ENCODE data around the gene EFHC2. TPM values are rescaled to one million over a fixed set of nuclear protein-coding genes. Genes with fewer than 3 reads are reported as not detected.

EFHC2 gene
- total and polyA plus RNA-seq, 4 donors: 0.08 to 0.56 TPM; not detected in 2

GRCh38 chrX:44216171-44216570, 127.3 kb downstream of the EFHC2 start:
- no peak overlapping the region for H3K4me3 ChIP-seq (ENCODE audit: low read depth in 1 of 3, low read length in 3 of 3)
- H3K4me1 ChIP-seq (ENCODE audit: control insufficient read depth in 4 of 4, insufficient read depth in 4 of 4, low read length in 3 of 4): no peaks in the 10 kb centered on the region
- H3K9ac ChIP-seq (ENCODE audit: low read depth in 1 of 2, low read length in 2 of 2): no peak overlapping the region
- H3K27me3 ChIP-seq (ENCODE audit: control insufficient read depth in 4 of 4, insufficient read depth in 4 of 4, low read length in 3 of 4): no peaks in the 10 kb centered on the region
- no peak for DNase-seq (ENCODE audit: low spot score)
- H3K27ac ChIP-seq (ENCODE audit: low read depth in 1 of 2, low read length in 2 of 2): no peak overlapping the region
- WGBS: 80% methylated on average over 3 of the region's 3 CpGs
- H3K36me3 ChIP-seq (ENCODE audit: control insufficient read depth in 4 of 4, insufficient read depth in 3 of 4, low read depth in 1 of 4, low read length in 3 of 4): no peaks in the 10 kb centered on the region
- no peaks in the 10 kb centered on the region for H3K9me3 ChIP-seq (ENCODE audit: control insufficient read depth in 4 of 4, low read length in 3 of 4)
- TF ChIP-seq FOXA2 (IDR thresholded peaks at IDR 0.05) (no peak), RAD21 (IDR thresholded peaks at IDR 0.05) (no peak), NR2F2 (IDR thresholded peaks at IDR 0.05) (no peak), RXRA (IDR thresholded peaks at IDR 0.05) (no peak), REST (IDR thresholded peaks at IDR 0.05) (no peak), FOXA1 (IDR thresholded peaks at IDR 0.05) (no peak), JUND (IDR thresholded peaks at IDR 0.05) (no peak), TAF1 (conservative IDR thresholded peaks at IDR 0.05) (no peak), CTCF (IDR thresholded peaks at IDR 0.05; ENCODE audit: low read depth, low read length, missing input control) (no peak), HNF4A (conservative IDR thresholded peaks at IDR 0.05) (no peak), EGR1 (IDR thresholded peaks at IDR 0.05; ENCODE audit: low read depth in 2 of 2) (no peak), ZBTB33 (IDR thresholded peaks at IDR 0.05) (no peak)
- TF ChIP-seq, protein P1, sequence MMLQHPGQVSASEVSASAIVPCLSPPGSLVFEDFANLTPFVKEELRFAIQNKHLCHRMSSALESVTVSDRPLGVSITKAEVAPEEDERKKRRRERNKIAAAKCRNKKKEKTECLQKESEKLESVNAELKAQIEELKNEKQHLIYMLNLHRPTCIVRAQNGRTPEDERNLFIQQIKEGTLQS (IDR thresholded peaks at IDR 0.05): no peak
- TF ChIP-seq, protein P2, sequence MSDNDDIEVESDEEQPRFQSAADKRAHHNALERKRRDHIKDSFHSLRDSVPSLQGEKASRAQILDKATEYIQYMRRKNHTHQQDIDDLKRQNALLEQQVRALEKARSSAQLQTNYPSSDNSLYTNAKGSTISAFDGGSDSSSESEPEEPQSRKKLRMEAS (IDR thresholded peaks at IDR 0.05): no peak

- TF ChIP-seq HNF4G (IDR thresholded peaks at IDR 0.05): no peak
- TF ChIP-seq CTCF (IDR thresholded peaks at IDR 0.05; ENCODE audit: low read depth, low read length, missing input control): no peak
- no peak for TF ChIP-seq NR2F2 (IDR thresholded peaks at IDR 0.05)
- no peak for TF ChIP-seq HNF4A (conservative IDR thresholded peaks at IDR 0.05)
- no peak for TF ChIP-seq TAF1 (conservative IDR thresholded peaks at IDR 0.05)
- TF ChIP-seq GABPA (IDR thresholded peaks at IDR 0.05 in 1 of 2, conservative IDR thresholded peaks at IDR 0.05 in 1 of 2): no peak
- TF ChIP-seq, protein P1 (IDR thresholded peaks at IDR 0.05): no peak
- no peak for TF ChIP-seq JUND (IDR thresholded peaks at IDR 0.05)
- TF ChIP-seq EGR1 (IDR thresholded peaks at IDR 0.05; ENCODE audit: low read depth in 2 of 2): no peak
- Histone ChIP-seq H3K27ac (ENCODE audit: low read depth in 1 of 2, low read length in 2 of 2) (no peak overlapping the region), H3K36me3 (ENCODE audit: control insufficient read depth in 4 of 4, insufficient read depth in 3 of 4, low read depth in 1 of 4, low read length in 3 of 4) (no peaks in the 10 kb centered on the region), H3K4me1 (ENCODE audit: control insufficient read depth in 4 of 4, insufficient read depth in 4 of 4, low read length in 3 of 4) (no peaks in the 10 kb centered on the region), H3K4me3 (ENCODE audit: low read depth in 1 of 3, low read length in 3 of 3) (no peak overlapping the region), H3K9me3 (ENCODE audit: control insufficient read depth in 4 of 4, low read length in 3 of 4) (no peaks in the 10 kb centered on the region), H3K9ac (ENCODE audit: low read depth in 1 of 2, low read length in 2 of 2) (no peak overlapping the region), H3K27me3 (ENCODE audit: control insufficient read depth in 4 of 4, insufficient read depth in 4 of 4, low read length in 3 of 4) (peaks cover 0 to 3% (median 0%) of the 10 kb centered on the region in 4 donors)
- no peak for DNase-seq (ENCODE audit: low spot score)
- 87% methylated on average over 1 of the region's 1 CpG for WGBS
Measured at GRCh38 chrX:44203791-44204190, 139.7 kb downstream of the EFHC2 start.

Data from liver (tissue), 9 donors.